Left kidney (tissue), 2 donors: ENCODE results near the gene NCKAP1. TPM values are rescaled to one million over a fixed set of nuclear protein-coding genes. Genes with fewer than 3 reads are reported as not detected.
"Not testable (repeated sequence)": the region's sequence is repeated elsewhere in the genome, so short reads cannot be mapped to it uniquely, and the experiment has no call there.

Source experiments
- DNase-seq: peaks from one replicate; pipeline ENCODE4 v3.0.0-alpha.2; 2013
- polyA plus RNA-seq: library from polyadenylated mRNA; unstranded; fragments of 120-200 nt; gene quantifications from one replicate; pipeline ENCODE4 v1.2.1, GENCODE V29; 2013; ENCODE audit not compliant: insufficient read length

The NCKAP1 gene
- polyA plus RNA-seq, 1 donor: 145 TPM

GRCh38 chr2:183009249-183009899 lies 28.9 kb downstream of the NCKAP1 start:
- DNase-seq: no peak

GRCh38 chr2:183001948-183002347 lies 36.3 kb downstream of the NCKAP1 start:
- DNase-seq: no peak

GRCh38 chr2:183000846-183001245 lies 37.4 kb downstream of the NCKAP1 start:
- DNase-seq: peak; percentile 15

GRCh38 chr2:182999348-183000028 lies 38.8 kb downstream of the NCKAP1 start:
- no peak for DNase-seq

- DNase-seq: no peak
Observed at GRCh38 chr2:182994228-182994912, 43.9 kb downstream of the NCKAP1 start.

GRCh38 chr2:182982941-182983340 lies 55.3 kb downstream of the NCKAP1 start:
- DNase-seq: no peak

- DNase-seq: not testable (repeated sequence)
Observed at GRCh38 chr2:182981475-182981874, 56.8 kb downstream of the NCKAP1 start.

- DNase-seq: no peak
Observed at GRCh38 chr2:182980652-182981051, 57.6 kb downstream of the NCKAP1 start.

- peak; percentile 21 for DNase-seq
Observed at GRCh38 chr2:182980115-182980514, 58.1 kb downstream of the NCKAP1 start.

GRCh38 chr2:182977463-182977862 lies 60.8 kb downstream of the NCKAP1 start:
- DNase-seq: no peak

- DNase-seq: no peak
Observed at GRCh38 chr2:182973441-182974352, 64.6 kb downstream of the NCKAP1 start.

- DNase-seq: no peak
Observed at GRCh38 chr2:182972548-182972942, 65.7 kb downstream of the NCKAP1 start.

GRCh38 chr2:182971820-182972547 lies 66.3 kb downstream of the NCKAP1 start:
- no peak for DNase-seq

- DNase-seq: no peak
Observed at GRCh38 chr2:182970486-182970885, 67.8 kb downstream of the NCKAP1 start.

GRCh38 chr2:182968493-182968892 lies 69.8 kb downstream of the NCKAP1 start:
- no peak for DNase-seq

GRCh38 chr2:182966356-182966755 lies 71.9 kb downstream of the NCKAP1 start:
- not testable (repeated sequence) for DNase-seq

GRCh38 chr2:182962641-182963040 lies 75.6 kb downstream of the NCKAP1 start:
- no peak for DNase-seq

- DNase-seq: not testable (repeated sequence)
Observed at GRCh38 chr2:182960869-182961268, 77.4 kb downstream of the NCKAP1 start.

GRCh38 chr2:182954789-182955188 lies 83.5 kb downstream of the NCKAP1 start:
- no peak for DNase-seq

GRCh38 chr2:182952741-182953450 lies 85.4 kb downstream of the NCKAP1 start:
- no peak for DNase-seq
